Sigmoid colon (tissue), 7 donors: Measurements from ENCODE around the gene SORCS2. TPM values are rescaled to one million over a fixed set of nuclear protein-coding genes. Genes with fewer than 3 reads are reported as not detected.

ENCODE experiments used
- DNase-seq: peaks from one replicate; pipeline ENCODE4 v3.0.0-alpha.2; 2019
- H3K27ac ChIP-seq, 4 donors: fragments of 200-600 bp; sonication (generic); one replicate each; pipeline ENCODE4 v1.5.1; 2016 to 2019; ENCODE audit warnings: mild to moderate bottlenecking in 1 of 4
- H3K27me3 ChIP-seq, 3 donors: fragments of 200-600 bp; sonication (generic); one replicate each; pipeline ENCODE4 v1.5.1; 2019; ENCODE audit warnings: mild to moderate bottlenecking in 1 of 3
- H3K36me3 ChIP-seq, 4 donors: fragments of 200-600 bp; sonication (generic); one replicate each; pipeline ENCODE4 v1.5.1; 2016 to 2019
- H3K4me1 ChIP-seq, 4 donors: fragments of 200-600 bp; sonication (generic); one replicate each; pipeline ENCODE4 v1.5.1; 2017 to 2019
- H3K4me3 ChIP-seq, 4 donors: fragments of 200-600 bp; sonication (generic); one replicate each; pipeline ENCODE4 v1.5.1; 2017 to 2019; ENCODE audit warnings: mild to moderate bottlenecking in 2 of 4, moderate library complexity in 1 of 4
- H3K9me3 ChIP-seq, 4 donors: fragments of 200-600 bp in 3 of 4; sonication (generic) in 3 of 4; one replicate each; pipeline versions ENCODE4 v1.5.1 to v1.6.1; 2013 to 2019
- EP300 ChIP-seq, 4 donors: sonication (generic); formaldehyde crosslinking; IDR thresholded peaks; one replicate each; pipeline ENCODE4 v1.6.1; 2017; ENCODE audit warnings: antibody characterized with exemption in 4 of 4
- POLR2A ChIP-seq, 2 donors: fragments of 450-650 bp; IDR thresholded peaks; one replicate each; pipeline ENCODE4 v1.6.1; 2016; ENCODE audit warnings: antibody characterized with exemption in 2 of 2, mild to moderate bottlenecking in 2 of 2, moderate library complexity in 2 of 2
- POLR2AphosphoS5 ChIP-seq, 4 donors: sonication (generic); formaldehyde crosslinking; IDR thresholded peaks; one replicate each; pipeline ENCODE4 v1.6.1; 2017; ENCODE audit warnings: antibody characterized with exemption in 4 of 4
- WGBS, 2 donors: extraction: QIAGEN DNeasy Blood & Tissue Kit; methylation state at CpG; one replicate each; pipeline ENCODE4 v1.1.7; 2013; 5-methylcytosine and 5-hydroxymethylcytosine counted together
- intact Hi-C: fragments of 100-400 bp; cut with DNase I; formaldehyde crosslinking; loops from one replicate; pipeline ENCODE4 v1.15.1; 2023
- polyA plus RNA-seq, 3 donors: library from polyadenylated mRNA; stranded (reverse); fragments of 200-250 nt; gene quantifications; one replicate each; pipeline ENCODE4 v1.2.3, GENCODE V29; 2013
- total RNA-seq, 4 donors: library from RNA; depleted of rRNA; stranded (reverse); fragments of >200 nt; gene quantifications; one replicate each; pipeline ENCODE4 v1.1.0, GENCODE V29; 2016
- TF ChIP-seq, protein P1 (sequence below), 4 experiments: fragments of 450-650 bp in 3 of 4; fragments of 200-600 bp in 1 of 4; IDR thresholded peaks; one replicate each; pipeline ENCODE4 v1.5.1; 2016 to 2019; ENCODE audit warnings: antibody characterized with exemption in 4 of 4, mild to moderate bottlenecking in 3 of 4, moderate library complexity in 2 of 4
- donor health status: healthy with polysubstance abuse.
- donor health status: Bipolar disorder and iron deficiency.
- donor health status: healthy.

SORCS2 gene
- total and polyA plus RNA-seq, 7 donors: 1.8 to 6.4 (median 3.9) TPM; not detected in 2

- Histone ChIP-seq H3K9me3 (no peaks in the 10 kb centered on the region), H3K36me3 (no peaks in the 10 kb centered on the region), H3K27me3 (no peaks in the 10 kb centered on the region), H3K4me1 (no peaks in the 10 kb centered on the region), H3K27ac (no peak overlapping the region), H3K4me3 (no peak overlapping the region)
- DNase-seq: no peak
- intact Hi-C loops: no loop called here
- WGBS, 2 donors: 23 to 61% methylated on average over 5 of the region's 5 CpGs
- TF ChIP-seq POLR2AphosphoS5 (IDR thresholded peaks at IDR 0.05) (no peak), POLR2A (IDR thresholded peaks at IDR 0.05) (no peak), EP300 (IDR thresholded peaks at IDR 0.05) (no peak)
- TF ChIP-seq, protein P1, sequence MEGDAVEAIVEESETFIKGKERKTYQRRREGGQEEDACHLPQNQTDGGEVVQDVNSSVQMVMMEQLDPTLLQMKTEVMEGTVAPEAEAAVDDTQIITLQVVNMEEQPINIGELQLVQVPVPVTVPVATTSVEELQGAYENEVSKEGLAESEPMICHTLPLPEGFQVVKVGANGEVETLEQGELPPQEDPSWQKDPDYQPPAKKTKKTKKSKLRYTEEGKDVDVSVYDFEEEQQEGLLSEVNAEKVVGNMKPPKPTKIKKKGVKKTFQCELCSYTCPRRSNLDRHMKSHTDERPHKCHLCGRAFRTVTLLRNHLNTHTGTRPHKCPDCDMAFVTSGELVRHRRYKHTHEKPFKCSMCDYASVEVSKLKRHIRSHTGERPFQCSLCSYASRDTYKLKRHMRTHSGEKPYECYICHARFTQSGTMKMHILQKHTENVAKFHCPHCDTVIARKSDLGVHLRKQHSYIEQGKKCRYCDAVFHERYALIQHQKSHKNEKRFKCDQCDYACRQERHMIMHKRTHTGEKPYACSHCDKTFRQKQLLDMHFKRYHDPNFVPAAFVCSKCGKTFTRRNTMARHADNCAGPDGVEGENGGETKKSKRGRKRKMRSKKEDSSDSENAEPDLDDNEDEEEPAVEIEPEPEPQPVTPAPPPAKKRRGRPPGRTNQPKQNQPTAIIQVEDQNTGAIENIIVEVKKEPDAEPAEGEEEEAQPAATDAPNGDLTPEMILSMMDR (IDR thresholded peaks at IDR 0.05): no peak
These were observed 31.2 kb downstream of the SORCS2 start for GRCh38 chr4:7223541-7223940.

DNA sequence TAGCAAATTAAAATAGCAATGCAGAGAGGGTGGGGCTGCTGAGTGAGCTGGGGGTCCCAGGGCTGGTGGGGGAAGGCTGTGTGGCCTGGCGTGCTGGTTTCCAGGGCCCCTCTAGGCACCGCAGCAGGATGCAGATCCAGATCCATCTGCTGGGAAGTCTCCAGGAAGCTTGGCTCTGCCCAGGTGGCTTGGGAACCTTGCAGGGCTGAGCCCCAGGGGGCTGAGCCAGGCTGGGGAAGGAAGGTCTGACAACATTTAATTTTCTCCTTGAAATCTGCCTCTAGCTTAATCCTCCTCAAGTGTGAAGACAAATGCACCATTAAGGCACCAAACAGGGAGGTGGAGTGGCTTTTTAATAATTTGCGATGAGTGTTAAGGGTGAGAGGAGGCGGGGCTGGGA is 31.7 kb downstream of the SORCS2 start:
- DNase-seq: no peak
- H3K27me3 ChIP-seq: no peaks in the 10 kb centered on the region
- no peaks in the 10 kb centered on the region for H3K4me1 ChIP-seq
- no peaks in the 10 kb centered on the region for H3K9me3 ChIP-seq
- H3K4me3 ChIP-seq: no peak overlapping the region
- H3K36me3 ChIP-seq: no peaks in the 10 kb centered on the region
- 70 to 83% methylated on average over 4 of the region's 4 CpGs for WGBS, 2 donors
- TF ChIP-seq EP300 (IDR thresholded peaks at IDR 0.05): no peak
- TF ChIP-seq, protein P1 (IDR thresholded peaks at IDR 0.05): no peak
- no peak for TF ChIP-seq POLR2AphosphoS5 (IDR thresholded peaks at IDR 0.05)
- no peak for TF ChIP-seq POLR2A (IDR thresholded peaks at IDR 0.05)
- no peak overlapping the region for H3K27ac ChIP-seq
- intact Hi-C loops: no loop called here

DNA sequence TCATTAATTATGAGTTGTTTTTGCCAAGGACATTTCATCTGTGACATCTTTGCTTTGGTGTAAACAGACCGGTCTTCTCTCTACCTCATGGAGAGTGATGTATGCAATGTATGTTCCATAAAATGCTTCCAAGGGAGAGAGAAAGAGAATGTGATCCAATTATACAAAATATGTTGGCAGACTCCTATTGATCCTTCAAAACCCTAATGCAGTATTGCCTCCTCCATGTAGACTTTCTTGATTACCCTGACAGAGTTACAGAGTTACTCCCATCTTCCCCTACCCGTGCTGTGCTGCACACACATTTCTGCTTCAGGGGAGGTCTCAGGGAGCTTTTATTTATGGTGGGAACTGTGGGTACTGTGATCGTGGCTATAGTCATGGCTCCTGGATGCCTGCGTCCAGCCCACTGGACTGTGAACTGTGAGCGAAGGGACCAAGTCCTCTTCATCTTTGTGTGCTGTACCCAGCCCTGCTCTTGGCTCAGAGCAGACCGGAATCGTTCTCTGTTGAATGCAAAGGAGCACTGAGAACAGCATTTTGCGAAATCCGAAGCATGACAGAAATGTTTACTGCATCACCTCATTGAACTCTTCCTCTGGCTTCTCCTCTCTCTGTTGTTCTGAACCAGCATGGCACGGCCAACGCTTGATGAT is 32.7 kb downstream of the SORCS2 start:
- H3K9me3 ChIP-seq: no peaks in the 10 kb centered on the region
- no peaks in the 10 kb centered on the region for H3K4me1 ChIP-seq
- intact Hi-C loops: no loop called here
- H3K4me3 ChIP-seq: no peak overlapping the region
- H3K36me3 ChIP-seq: no peaks in the 10 kb centered on the region
- H3K27ac ChIP-seq: no peak overlapping the region
- DNase-seq: no peak
- WGBS, 2 donors: 93 to 94% methylated on average over 11 of the region's 11 CpGs
- TF ChIP-seq, protein P1 (IDR thresholded peaks at IDR 0.05): no peak
- no peak for TF ChIP-seq POLR2A (IDR thresholded peaks at IDR 0.05)
- no peaks in the 10 kb centered on the region for H3K27me3 ChIP-seq

GRCh38 chr4:7226439-7226838 is 34.1 kb downstream of the SORCS2 start:
- Histone ChIP-seq H3K4me1 (no peaks in the 10 kb centered on the region), H3K27ac (no peak overlapping the region), H3K4me3 (no peak overlapping the region), H3K9me3 (no peaks in the 10 kb centered on the region), H3K36me3 (no peaks in the 10 kb centered on the region), H3K27me3 (no peaks in the 10 kb centered on the region)
- 58 to 75% methylated on average over 22 of the region's 22 CpGs for WGBS, 2 donors
- DNase-seq: no peak
- intact Hi-C loops: no loop called here
- TF ChIP-seq, protein P1 (IDR thresholded peaks at IDR 0.05): no peak
- TF ChIP-seq POLR2AphosphoS5 (IDR thresholded peaks at IDR 0.05) (no peak), EP300 (IDR thresholded peaks at IDR 0.05) (no peak), POLR2A (IDR thresholded peaks at IDR 0.05) (no peak)

DNA sequence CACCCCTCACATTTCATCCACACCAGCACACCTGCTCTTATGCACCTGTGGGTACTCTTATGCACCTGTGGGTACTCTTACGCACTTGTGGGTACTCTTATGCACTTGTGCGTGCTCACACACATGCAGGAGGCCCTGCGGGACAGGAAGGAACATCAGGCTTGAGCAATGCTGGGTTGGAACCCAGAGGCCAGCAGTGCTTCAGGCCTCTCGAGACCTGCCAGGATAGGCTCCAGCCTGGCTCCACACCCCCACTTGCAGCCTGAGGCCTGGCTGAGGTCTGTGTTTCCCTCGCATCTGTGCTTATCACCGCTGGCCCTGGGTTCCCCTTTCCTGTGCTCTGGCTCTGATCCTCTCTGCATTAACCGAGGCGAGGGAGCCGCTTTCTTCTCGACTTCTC is 34.7 kb downstream of the SORCS2 start:
- Histone ChIP-seq H3K4me3 (no peak overlapping the region), H3K36me3 (no peaks in the 10 kb centered on the region), H3K4me1 (no peaks in the 10 kb centered on the region), H3K9me3 (no peaks in the 10 kb centered on the region), H3K27ac (no peak overlapping the region), H3K27me3 (no peaks in the 10 kb centered on the region)
- TF ChIP-seq EP300 (IDR thresholded peaks at IDR 0.05): no peak
- TF ChIP-seq POLR2A (IDR thresholded peaks at IDR 0.05): no peak
- TF ChIP-seq POLR2AphosphoS5 (IDR thresholded peaks at IDR 0.05): no peak
- TF ChIP-seq, protein P1 (IDR thresholded peaks at IDR 0.05): no peak
- DNase-seq: no peak
- intact Hi-C loops: no loop called here
- WGBS, 2 donors: 50 to 78% methylated on average over 10 of the region's 10 CpGs
